AG09309 (cell line): ENCODE data around the gene ATXN7.

Experiments used
- DNase-seq: peaks from one replicate; pipeline ENCODE4 v3.0.0-alpha.2; 2010; ENCODE audit warnings: low read depth
- H3K4me3 ChIP-seq: 2 replicates; pipeline ENCODE4 v1.5.1; 2011; ENCODE audit warnings: mild to moderate bottlenecking, low read depth, low read length, moderate library complexity; ENCODE audit not compliant: control insufficient read depth
- TF ChIP-seq, protein P1 (sequence below): IDR thresholded peaks from 2 replicates; pipeline ENCODE4 v1.5.1; 2011; ENCODE audit warnings: mild to moderate bottlenecking, low read depth, low read length, inconsistent platforms; ENCODE audit not compliant: insufficient read depth, control insufficient read depth; ENCODE audit errors: missing control alignments

Gene ATXN7

DNA sequence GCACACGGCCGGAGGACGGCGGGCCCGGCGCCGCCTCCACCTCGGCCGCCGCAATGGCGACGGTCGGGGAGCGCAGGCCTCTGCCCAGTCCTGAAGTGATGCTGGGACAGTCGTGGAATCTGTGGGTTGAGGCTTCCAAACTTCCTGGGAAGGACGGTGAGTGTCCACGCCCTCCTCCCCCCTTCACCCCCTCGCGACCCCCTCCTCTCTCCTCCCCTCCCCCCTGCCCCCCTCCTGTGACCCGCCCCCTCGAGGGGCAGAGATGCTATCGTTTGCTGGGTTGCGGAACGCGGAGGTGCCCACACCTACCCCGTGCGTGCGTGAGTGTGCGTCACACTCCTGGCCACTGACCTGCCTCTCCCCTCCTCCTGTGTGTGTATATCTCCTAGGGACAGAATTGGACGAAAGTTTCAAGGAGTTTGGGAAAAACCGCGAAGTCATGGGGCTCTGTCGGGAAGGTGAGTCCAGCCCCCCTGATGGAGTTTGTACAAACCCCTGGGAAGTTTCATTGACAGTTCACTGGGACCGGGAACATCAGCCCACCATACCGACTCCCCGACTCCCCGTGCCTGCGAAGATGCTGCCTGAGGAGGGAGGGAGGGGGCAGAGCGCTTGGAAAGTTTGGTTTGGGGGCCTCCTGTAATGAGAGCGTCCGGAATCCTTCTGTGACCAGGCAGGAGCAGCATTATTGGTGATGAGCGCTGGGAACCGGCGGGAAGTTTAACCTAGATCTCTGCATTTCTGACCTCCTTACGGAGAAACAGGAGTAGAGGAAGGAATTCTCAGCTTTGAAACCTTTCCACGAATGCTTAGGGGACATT is 49.3 kb downstream of the ATXN7 start:
- no peak for DNase-seq
- TF ChIP-seq, protein P1, sequence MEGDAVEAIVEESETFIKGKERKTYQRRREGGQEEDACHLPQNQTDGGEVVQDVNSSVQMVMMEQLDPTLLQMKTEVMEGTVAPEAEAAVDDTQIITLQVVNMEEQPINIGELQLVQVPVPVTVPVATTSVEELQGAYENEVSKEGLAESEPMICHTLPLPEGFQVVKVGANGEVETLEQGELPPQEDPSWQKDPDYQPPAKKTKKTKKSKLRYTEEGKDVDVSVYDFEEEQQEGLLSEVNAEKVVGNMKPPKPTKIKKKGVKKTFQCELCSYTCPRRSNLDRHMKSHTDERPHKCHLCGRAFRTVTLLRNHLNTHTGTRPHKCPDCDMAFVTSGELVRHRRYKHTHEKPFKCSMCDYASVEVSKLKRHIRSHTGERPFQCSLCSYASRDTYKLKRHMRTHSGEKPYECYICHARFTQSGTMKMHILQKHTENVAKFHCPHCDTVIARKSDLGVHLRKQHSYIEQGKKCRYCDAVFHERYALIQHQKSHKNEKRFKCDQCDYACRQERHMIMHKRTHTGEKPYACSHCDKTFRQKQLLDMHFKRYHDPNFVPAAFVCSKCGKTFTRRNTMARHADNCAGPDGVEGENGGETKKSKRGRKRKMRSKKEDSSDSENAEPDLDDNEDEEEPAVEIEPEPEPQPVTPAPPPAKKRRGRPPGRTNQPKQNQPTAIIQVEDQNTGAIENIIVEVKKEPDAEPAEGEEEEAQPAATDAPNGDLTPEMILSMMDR = no peak

DNA sequence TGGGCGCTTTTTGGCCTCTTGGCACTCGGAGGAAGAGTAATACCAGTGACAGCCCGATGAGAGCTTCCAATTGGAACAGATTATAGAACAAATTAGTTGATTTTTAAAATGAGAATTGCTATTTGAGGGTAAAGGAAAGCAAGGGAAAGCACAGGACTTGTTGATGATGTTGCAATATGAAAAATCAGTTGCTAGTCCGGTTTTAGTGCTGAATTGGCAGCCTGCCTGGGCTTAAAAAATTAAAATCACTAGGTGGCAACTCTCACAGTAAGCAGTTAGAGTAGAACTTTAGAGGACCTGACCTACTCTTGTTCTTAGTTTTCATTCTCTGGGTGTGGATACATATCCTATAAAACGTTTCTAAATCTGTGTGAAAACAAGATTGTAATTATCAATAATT is 50.6 kb downstream of the ATXN7 start:
- H3K4me3 ChIP-seq = no peak overlapping the region
- no peak for DNase-seq
- TF ChIP-seq, protein P1 = no peak

More for the DNA sequence above, 49.3 kb downstream of the ATXN7 start:
- H3K4me3 ChIP-seq = peak overlapping the region; percentile 79

DNA sequence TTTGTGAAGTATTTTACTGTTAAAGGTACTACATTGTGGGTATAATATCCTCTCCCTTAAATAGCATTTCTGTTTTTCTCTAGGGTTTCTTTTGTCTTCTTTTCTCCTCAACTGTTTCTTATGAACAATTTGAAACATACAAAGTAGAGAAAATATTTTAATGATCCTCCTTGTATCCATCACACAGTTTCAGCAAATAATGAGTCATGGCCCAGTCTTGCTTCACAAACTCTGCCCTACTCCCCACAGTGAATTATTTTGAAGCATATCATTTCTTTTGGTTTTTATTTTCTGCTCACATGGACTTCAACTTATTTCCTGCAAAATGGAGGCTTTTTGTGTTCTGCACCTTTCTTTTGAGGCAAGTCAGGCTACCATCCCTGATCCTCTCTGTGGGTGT is 54.7 kb downstream of the ATXN7 start:
- no peak overlapping the region for H3K4me3 ChIP-seq
- TF ChIP-seq, protein P1 = no peak
- no peak for DNase-seq

DNA sequence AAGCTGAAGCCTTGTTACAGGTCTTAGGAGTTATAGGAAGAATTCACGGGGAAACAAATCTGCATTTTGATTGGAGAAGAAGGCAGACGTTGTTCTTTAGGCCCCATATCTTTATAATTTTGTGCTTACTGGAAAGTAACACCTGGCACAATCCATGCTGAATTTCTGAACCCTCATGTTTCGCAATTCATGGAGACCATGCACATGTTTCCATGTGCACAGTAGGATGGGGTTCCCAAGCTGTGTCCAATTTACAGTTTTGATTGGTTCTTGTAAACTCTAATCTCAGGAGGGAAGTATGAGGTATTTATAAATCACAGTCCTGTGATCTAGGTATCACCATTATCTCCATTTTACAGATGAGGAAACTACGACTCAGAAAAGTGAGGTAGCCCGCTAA is 56.3 kb downstream of the ATXN7 start:
- TF ChIP-seq, protein P1 = no peak
- DNase-seq = no peak
- H3K4me3 ChIP-seq = no peak overlapping the region

DNA sequence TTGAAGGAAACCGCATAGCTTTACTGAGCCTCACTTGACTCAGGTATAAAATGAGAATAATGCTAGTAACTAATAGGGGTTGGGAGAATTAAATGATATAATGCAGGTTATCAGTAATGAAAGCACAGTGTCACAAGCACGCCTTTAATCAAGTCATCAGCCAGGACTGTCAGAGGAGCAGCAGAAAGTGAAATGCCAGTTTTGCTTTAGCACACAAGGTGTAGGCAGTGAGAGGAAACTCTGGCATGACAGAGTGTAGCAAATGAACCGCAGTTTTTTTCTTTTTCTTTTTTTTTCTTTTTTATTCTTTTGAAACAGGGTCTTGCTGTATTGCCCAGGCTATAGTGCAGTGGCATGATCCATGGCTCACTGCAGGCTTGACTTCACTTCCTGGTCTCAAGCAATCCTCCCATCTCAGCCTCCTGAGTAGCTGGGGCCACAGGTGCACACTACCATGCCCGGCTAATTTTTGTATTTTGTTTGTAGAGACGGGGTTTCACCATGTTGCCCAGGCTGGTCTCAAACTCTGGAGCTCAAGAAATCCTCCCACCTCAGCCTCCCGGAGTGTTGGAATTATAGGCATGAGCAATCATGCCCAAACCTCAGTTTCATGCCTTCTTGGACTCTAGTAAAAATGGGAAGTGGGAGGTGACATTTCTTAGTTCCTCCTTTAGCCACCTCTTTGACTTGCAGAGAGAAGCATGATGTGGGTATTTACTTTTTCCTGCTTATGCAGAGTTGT is 58.2 kb downstream of the ATXN7 start:
- H3K4me3 ChIP-seq = no peak overlapping the region
- TF ChIP-seq, protein P1 = no peak
- no peak for DNase-seq

DNA sequence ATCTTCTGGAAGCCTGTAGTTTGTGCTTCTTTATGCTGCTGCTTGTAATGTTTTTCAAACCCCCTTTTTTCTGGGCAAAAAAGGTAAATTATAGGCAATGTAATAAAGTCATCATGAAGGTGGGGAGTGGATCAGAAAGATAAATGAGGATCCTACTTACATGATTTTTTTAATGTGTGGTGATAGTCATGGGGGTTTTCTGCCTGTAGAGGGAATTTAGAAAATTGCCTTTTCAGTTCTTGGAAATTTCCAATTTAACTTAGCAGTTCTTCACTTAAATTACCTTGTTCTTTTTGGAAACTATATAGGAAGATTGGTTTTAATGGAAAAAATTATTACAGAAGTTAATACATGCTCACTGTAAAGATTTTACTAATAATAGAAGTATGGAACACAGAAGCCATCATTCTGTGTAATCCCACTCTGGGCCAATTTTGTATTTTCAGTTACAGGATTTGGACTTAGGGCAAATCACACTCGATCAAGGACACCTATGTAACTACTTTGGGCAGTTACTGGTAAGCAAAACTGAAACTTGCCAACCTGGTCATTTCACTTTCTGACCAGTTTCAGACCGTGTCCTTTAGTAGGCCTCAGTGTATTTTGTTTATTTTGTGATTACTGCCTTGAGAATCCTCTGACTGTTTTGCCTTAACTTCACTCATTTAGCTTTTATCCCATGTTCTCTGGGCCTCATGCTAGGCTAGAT is 59.0 kb downstream of the ATXN7 start:
- TF ChIP-seq, protein P1 = no peak
- no peak for DNase-seq

More for the DNA sequence above, 59.0 kb downstream of the ATXN7 start:
- H3K4me3 ChIP-seq = no peak overlapping the region
